GM21360 (cell line): ENCODE data around the gene GNA15.
A peak's percentile ranks its signal among the peaks of the same experiment; 100 is the strongest.
"Not testable (repeated sequence)": the region's sequence is repeated elsewhere in the genome, so short reads cannot be mapped to it uniquely, and the experiment has no call there.

Source experiments
- ATAC-seq: cut with Tn5 transposase; IDR thresholded peaks from one replicate; pipeline ENCODE4 v1.9.1; 2021; ENCODE audit warnings: mild to moderate bottlenecking, moderate library complexity; ENCODE audit not compliant: unreplicated experiment

GNA15 gene

GRCh38 chr19:3146677-3147100, 10.9 kb downstream of the GNA15 start:
- no peak for ATAC-seq

GRCh38 chr19:3148503-3148902, 12.7 kb downstream of the GNA15 start:
- no peak for ATAC-seq

DNA sequence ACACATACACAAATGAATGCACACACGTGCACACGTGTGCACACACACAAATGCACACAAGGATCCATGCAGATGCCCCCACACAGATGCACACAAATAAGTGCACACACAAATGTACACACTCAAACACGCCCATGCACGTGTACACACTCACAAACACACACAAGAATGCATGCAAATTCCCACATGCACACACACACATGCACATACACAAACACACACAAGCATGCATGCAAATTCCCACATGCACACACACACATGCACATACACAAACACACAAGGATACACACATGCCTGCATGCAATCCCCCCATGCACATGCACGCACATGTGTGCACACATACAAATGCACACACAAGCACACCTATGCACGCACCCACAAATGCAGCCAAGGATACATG, 13.3 kb downstream of the GNA15 start:
- no peak for ATAC-seq

DNA sequence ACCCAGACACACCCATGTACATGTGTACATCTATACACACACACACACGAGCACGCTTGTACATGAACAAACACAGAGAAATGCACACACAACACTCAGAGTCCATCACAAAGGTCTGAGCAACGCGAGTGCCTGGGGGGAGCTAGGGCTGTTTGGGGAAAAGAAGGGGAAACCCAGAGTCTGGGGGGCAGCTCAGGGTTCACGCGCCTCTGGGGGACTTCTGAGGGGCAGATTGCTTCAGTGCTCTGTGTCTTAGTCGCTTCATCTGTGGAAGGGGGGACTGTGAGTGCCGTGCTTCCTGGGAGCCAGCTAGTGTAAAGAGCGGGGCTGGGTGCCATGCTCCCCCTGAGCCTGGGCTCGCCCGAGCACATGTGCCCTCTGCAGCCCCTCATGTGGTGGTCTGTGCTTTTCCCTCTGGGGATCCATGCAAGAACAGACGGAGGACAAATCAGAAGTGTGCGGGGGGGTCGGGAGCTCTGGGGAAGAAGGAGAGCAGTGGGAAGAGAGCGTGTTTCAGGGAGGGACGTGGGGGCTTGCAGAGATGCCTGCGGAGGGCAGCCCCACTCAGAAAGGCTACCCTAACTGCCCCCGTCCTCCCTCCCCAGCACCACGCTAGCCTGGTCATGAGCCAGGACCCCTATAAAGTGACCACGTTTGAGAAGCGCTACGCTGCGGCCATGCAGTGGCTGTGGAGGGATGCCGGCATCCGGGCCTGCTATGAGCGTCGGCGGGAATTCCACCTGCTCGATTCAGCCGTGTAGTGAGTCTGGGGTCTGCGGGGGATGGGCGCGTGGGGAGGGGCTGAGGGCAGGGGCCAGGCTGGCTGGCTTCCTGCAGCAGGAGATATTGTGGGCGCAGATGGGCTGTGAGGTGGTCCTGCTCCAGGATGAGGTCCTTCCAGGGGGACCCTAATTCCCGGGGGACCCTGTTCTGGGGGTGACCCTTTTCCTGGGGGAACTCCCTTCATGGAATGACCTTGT, 14.0 kb downstream of the GNA15 start:
- ATAC-seq, result no peak

DNA sequence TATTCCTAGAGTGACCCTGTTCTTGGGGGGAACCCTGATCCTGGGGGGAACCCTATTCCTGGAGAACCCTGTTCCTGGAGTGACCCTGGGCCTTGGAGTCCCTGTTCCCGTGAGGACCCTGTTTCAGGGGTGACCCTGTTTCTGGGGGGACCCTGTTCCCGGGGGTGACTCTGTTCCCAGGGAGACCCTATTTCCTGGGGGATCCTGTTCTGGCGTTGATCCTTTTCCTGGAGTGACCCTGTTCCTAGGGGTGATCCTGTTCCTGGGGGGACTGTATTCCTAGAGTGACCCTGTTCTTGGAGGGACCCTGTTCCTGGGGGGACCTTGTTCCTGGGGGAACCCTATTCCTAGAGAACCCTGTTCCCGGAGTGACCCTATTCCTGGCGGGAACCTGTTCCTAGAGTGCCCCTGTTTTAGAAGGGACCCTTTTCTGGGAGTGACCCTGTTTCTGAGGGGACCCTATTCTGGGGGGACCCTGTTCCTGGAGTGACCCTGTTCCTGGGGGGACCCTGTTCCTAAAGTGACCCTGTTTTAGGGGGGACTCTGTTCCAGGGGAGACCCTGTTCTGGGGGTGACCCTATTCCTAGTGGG, 15.0 kb downstream of the GNA15 start:
- no peak for ATAC-seq

DNA sequence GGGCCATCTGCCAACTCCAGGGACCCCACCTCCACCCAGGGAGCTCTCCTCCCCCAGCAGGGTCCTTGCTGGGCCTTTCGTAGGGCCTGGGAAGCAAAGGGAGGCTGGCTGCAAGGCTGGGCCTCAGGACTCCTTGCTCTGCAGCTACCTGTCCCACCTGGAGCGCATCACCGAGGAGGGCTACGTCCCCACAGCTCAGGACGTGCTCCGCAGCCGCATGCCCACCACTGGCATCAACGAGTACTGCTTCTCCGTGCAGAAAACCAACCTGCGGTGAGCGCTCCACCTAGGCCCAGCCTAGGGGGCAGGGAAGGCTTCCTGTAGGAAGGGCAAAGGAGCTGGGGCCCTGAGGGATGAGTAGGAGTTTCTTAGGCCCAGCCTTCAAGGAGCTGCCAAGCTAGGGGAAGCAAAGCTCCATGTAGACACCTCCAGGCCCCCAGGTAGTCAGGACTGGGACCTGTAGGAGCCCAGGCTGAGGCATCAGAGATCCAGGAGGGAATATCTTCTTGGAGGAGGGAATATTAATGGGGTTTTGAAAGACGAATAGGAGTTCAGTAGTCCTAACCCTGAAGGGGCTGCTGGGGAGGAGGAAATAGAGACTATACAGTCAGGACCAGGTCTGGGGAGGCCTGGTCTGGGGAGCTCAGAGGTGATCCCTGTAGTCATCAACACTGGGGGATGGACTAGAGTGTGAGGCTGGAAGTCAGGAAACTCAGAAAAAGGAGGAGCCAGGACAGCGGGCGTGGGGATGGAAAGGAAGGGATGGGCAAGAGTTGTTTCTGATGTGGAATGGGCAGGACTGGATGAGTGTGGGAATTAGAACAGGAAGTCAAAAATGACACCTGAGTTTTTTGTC, 16.0 kb downstream of the GNA15 start:
- no peak for ATAC-seq

- ATAC-seq, result no peak
Observed at GRCh38 chr19:3152419-3152780, 16.6 kb downstream of the GNA15 start.

DNA sequence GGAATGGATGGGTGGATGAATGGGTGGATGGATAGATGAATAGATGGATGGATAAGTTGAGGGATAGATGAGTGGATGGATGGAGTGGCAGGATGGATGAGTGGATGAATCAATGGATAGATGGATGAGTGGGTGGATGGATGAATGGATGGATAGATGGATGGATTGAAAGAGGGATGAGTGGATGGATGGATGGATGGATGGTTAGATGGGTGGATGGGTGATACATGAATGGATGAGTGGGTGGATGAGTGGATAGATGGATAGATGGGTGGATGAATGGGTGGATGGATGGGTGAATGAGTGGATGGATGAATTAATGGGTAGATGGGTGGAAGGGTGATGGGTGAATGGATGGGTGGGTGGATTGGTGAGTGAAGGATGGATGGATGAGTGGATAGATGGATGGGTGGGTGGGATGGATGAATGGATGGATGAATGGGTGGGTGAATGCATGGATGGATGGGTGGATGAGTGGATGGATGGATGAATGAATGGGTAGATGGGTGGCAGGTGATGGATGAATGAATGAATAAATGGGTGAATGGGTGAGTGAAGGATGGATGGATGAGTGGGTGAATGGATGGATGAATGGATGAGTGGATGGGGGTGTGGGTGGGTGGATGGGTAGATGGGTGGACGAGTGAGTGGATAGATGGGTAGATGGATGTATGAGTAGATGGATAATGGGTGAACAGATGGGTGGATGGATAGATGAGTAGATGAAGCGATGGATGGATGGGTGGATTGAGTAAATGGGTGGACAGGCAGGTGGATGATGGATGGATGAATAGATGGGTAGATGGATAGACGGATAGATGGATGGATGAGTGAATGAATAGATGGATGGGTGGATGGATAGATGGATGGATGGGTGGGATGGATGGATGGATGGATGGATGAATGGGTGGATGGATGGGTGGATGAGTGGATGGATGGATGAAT, 17.7 kb downstream of the GNA15 start:
- no peak for ATAC-seq

GRCh38 chr19:3154447-3154846, 18.6 kb downstream of the GNA15 start:
- ATAC-seq, result not testable (repeated sequence)

DNA sequence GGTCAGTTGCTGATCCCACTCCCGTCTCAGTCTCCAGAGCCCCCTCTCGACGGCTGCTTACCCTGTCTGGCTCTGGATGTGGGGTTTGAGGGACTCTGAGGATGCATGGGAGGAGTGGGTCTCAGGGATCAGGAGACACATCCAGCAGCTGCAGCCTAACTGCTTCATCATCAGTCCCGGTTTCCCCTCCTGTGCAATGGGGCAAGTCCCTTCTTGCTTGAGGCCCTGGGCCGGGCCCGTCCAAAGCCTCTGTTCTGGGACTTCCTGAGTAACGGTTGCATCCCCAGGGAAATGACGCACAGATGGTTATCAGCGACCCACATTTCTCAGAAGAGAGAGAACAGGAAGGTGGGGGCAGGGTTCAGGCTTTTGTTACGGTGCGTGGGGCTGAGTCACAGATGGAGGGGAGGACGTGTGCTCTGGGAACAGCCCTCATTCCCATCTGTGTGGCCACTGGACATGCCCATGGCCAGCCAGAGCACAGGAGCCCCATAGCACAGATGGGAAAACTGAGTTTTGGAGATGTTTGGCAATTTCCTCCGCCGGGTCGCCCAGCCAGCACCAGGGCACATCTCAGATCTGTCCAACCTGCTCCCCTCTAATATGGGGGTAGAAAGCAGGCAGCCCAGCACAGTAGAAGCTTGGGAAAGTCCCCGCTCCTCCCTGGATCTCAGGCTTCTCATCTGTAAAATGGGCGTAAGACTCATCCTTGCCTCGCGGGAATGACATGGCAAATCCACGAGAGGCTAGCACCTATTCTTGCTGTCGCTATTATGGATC, 19.3 kb downstream of the GNA15 start:
- peak; percentile 70 for ATAC-seq

DNA sequence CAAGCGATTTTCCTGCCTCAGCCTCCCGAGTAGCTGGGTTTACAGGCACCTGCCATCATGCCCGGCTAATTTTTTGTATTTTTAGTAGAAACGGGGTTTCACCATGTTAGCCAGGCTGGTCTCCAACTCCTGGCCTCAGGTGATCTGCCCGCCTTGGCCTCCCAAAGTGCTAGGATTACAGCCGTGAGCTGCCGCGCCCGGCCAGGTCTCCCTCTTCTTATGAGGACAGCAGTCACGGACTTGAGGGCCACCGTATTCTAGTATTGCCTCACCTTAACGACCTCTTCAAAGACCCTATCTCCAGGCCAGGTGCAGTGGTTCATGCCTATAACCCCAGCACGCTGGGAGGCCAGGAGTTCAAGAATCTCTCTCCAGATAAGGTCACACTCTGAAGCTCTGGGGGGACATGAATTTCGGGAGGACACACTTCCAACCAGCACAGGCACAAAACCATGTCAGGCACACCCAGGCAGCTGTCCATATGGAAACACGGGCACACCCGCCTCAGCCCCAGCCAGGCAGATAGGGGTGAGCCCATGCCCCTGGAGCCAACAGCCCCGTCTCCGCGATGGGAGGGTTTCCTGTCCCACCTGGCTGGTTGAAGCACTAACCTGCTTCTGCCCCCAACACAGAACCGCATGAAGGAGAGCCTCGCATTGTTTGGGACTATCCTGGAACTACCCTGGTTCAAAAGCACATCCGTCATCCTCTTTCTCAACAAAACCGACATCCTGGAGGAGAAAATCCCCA, 21.4 kb downstream of the GNA15 start:
- ATAC-seq, result no peak

GRCh38 chr19:3159565-3159964, 23.7 kb downstream of the GNA15 start:
- ATAC-seq, result no peak

DNA sequence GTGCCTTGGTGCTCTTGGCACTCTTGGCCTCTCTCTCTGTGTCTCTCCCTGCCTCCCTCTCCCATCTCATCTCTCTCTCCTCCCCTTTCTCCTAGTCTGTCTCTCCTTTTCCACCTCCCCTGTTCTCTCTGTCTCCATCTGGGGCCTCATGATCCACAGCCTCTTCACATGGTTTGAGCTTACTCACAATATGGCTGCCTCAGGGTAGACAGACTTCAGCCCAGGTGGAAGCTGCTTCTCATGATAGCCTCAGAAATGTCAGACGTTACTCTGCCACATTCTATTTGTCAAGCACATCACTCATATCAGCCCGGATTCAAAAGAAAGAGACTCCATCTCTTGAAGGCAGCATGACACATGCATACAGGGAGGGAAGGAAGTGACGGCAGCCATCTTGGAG, 24.4 kb downstream of the GNA15 start:
- ATAC-seq, result no peak

DNA sequence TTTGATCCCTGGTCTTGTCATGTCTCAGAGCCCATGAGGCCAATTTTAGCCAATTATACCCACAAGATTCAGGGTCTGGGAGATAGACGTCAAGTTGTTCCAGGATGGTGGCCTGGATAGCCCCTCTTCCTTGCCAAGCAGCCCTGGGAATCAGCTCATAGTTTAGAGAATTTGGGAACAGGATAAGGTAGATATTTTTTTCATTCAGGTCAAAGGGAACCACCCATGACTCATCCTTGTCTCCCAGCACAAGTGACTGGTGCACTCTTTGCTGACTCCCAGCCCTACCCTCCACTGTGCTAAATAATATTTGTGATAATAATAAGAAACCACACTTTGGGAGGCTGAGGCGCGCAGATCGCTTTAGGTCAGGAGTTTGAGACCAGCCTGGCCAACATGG, 25.6 kb downstream of the GNA15 start:
- ATAC-seq, result no peak

- ATAC-seq, result no peak
Observed at GRCh38 chr19:3162418-3163229, 26.8 kb downstream of the GNA15 start.

DNA sequence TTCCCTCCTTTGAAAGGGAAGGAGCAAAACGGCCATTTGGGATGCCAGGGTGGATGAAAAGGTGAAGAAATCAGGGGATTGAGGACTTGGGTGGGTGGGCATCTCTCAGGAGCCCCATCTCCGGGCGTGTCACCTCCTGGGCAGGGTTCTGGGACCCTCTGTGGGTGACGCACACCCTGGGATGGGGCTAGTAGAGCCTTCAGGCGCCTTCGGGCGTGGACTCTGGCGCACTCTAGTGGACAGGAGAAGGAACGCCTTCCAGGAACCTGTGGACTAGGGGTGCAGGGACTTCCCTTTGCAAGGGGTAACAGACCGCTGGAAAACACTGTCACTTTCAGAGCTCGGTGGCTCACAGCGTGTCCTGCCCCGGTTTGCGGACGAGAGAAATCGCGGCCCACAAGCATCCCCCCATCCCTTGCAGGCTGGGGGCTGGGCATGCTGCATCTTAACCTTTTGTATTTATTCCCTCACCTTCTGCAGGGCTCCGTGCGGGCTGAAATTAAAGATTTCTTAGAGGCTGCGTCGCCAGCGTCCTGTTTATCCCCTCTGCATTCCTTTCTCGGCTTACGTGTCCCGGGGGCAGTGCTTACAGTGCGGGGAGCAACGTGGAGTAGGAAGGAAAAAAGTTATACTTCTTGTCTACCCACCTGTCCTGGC, 27.5 kb downstream of the GNA15 start:
- no peak for ATAC-seq

GRCh38 chr19:3163943-3164342, 28.1 kb downstream of the GNA15 start:
- no peak for ATAC-seq
